Neural progenitor cell (in vitro differentiated cells): ENCODE results near the gene ARHGEF2. TPM values are rescaled to one million over a fixed set of nuclear protein-coding genes. Genes with fewer than 3 reads are reported as not detected.

ENCODE experiments used
- DNase-seq: peaks from one replicate; pipeline ENCODE4 v3.0.0-alpha.2; 2016; ENCODE audit warnings: low spot score
- H2AFZ ChIP-seq: fragments of 200-600 bp; sonication (generic); replicated peaks from 2 replicates; pipeline ENCODE4 v1.6.1; 2016; ENCODE audit warnings: antibody characterized with exemption
- H3F3A ChIP-seq: fragments of 200-600 bp; sonication (generic); 2 replicates; pipeline ENCODE4 v1.6.1; 2016; ENCODE audit warnings: antibody characterized with exemption, low read depth
- H3K27ac ChIP-seq: fragments of 200-600 bp; sonication (generic); 2 replicates; pipeline ENCODE4 v1.5.1; 2016; ENCODE audit warnings: mild to moderate bottlenecking
- H3K27me3 ChIP-seq: fragments of 200-600 bp; sonication (generic); 2 replicates; pipeline ENCODE4 v1.6.1; 2016; ENCODE audit warnings: mild to moderate bottlenecking, moderate library complexity
- H3K36me3 ChIP-seq: fragments of 200-600 bp; sonication (generic); 2 replicates; pipeline ENCODE4 v1.5.1; 2016
- H3K4me1 ChIP-seq: fragments of 200-600 bp; sonication (generic); 2 replicates; pipeline ENCODE4 v1.6.1; 2016; ENCODE audit warnings: mixed run types
- H3K4me2 ChIP-seq: fragments of 200-600 bp; sonication (generic); 2 replicates; pipeline ENCODE4 v1.6.1; 2016
- H3K4me3 ChIP-seq: fragments of 200-600 bp; sonication (generic); 2 replicates; pipeline ENCODE4 v1.5.1; 2016
- H3K79me2 ChIP-seq: fragments of 200-600 bp; sonication (generic); 2 replicates; pipeline ENCODE4 v1.6.1; 2016; ENCODE audit warnings: low read depth
- H3K9ac ChIP-seq: fragments of 200-600 bp; sonication (generic); 2 replicates; pipeline ENCODE4 v1.6.1; 2016
- H3K9me3 ChIP-seq: fragments of 200-600 bp; sonication (generic); 2 replicates; pipeline ENCODE4 v1.5.1; 2016; ENCODE audit warnings: low read depth
- H4K20me1 ChIP-seq: fragments of 200-600 bp; sonication (generic); 2 replicates; pipeline ENCODE4 v1.6.1; 2016; ENCODE audit warnings: low read depth
- H3K27ac Mint-ChIP-seq: 3 replicates; pipeline ENCODE4 v1.8.0; 2021; ENCODE audit warnings: mixed read lengths
- H3K27me3 Mint-ChIP-seq: 2 replicates; pipeline ENCODE4 v1.8.0; 2022; ENCODE audit warnings: low read depth, mild to moderate bottlenecking, inconsistent platforms, moderate library complexity, mixed read lengths; ENCODE audit not compliant: insufficient read depth
- H3K36me3 Mint-ChIP-seq: 3 replicates; pipeline ENCODE4 v1.8.0; 2021; ENCODE audit warnings: mixed read lengths
- H3K4me1 Mint-ChIP-seq: 3 replicates; pipeline ENCODE4 v1.8.0; 2021; ENCODE audit warnings: mixed read lengths
- H3K4me3 Mint-ChIP-seq: 3 replicates; pipeline ENCODE4 v1.8.0; 2021; ENCODE audit warnings: mild to moderate bottlenecking, moderate library complexity, mixed read lengths
- H3K9me3 Mint-ChIP-seq: 3 replicates; pipeline ENCODE4 v1.8.0; 2020; ENCODE audit warnings: mixed read lengths
- CTCF ChIP-seq: fragments of 200-600 bp; sonication (generic); IDR thresholded peaks from 2 replicates; pipeline ENCODE4 v1.5.1; 2017; ENCODE audit warnings: antibody characterized with exemption, mild to moderate bottlenecking
- EZH2 ChIP-seq: fragments of 200-600 bp; sonication (generic); IDR thresholded peaks from 2 replicates; pipeline ENCODE4 v1.6.1; 2017; ENCODE audit warnings: antibody characterized with exemption, mild to moderate bottlenecking, moderate library complexity
- EZH2phosphoT487 ChIP-seq: fragments of 200-600 bp; sonication (generic); IDR thresholded peaks from 2 replicates; pipeline ENCODE4 v1.6.1; 2017; ENCODE audit warnings: antibody characterized with exemption
- total RNA-seq: library from RNA; depleted of rRNA; stranded (reverse); fragments of >200 nt; gene quantifications from 2 replicates; pipeline ENCODE4 v1.2.3, GENCODE V29; 2015; ENCODE audit warnings: low replicate concordance

The ARHGEF2 gene
- total RNA-seq, 1 donor from 2014 or later = 79.7 TPM

DNA sequence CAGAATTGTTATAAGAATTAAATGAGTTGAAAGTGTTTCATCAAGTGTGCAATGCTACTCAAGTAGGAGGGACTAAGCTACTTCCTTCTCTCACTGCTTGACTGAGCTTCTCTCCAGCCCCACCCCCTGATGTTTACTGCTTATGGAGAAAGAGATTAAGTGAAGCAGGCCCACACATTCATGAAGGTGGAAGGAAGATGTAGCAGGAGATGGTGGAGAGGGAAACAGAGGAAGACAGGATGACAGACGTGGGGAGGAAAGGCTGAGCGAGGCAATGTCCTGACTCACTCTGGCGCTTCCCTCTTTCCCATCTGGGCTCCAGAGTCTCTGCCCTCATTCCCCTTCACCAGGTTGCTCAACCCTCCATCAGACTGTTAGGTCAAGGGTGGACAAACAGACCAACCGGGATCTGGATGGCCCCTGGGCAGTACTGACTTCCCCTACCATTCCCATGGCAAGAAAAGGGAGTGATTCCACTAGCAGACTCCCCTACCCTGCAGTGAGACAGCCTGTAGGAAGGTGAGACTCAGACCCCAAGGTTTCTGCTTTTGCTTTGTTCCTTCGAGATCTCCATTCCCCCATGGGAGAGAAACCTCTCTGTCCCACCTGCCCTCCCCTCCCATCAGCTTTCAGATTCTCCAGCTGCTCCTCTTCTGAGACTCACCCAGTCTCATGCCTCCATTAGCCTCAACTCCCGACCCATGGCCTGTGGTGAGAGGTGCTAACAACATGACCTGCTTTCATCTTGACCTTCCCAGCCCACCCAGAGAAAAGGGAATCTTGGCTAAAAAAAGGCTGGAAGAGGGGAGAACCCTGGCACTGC is 3.1 kb upstream of the ARHGEF2 start:
- peak overlapping the region; percentile 36 for H3K27ac Mint-ChIP-seq

DNA sequence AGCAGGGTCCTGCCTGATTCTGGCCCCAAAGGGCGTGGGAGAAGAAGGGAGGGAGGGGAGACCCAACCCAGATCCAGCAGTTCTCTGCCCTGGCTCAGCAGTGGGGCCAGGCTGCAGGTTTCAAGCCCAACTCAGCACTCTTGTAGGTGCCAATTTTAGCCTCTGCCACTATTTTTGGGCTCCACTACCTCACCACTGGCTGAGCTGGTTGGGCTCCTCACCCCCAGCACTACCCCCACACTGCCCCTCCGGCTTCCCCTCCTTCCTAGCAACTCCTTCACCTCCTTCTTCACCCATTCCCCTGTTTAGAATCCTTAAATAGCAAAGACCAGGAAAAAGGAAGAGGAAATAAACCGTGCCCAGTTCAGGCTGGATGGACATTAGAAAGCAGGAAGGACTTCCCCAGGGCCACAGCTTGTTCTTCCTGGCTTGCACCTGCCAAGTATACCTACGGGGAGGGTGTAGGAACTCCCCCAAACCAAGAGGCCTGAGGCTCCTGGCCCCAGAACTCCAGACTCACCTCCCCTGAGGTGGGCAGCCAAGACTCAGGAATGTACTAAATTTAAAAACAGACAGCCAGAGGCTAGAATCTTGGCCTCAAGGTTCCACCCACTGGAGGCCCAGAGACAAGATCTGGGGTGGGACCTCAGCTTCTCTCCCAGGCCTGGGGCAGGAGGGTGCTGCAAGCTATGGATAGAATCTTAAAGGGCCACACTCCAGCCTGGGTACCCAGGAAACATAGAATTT is 1.4 kb upstream of the ARHGEF2 start:
- H3K4me1 ChIP-seq = peaks cover 43% of the 10 kb centered on the region
- H2AFZ ChIP-seq = no peak overlapping the region
- H3K9me3 ChIP-seq = no peaks in the 10 kb centered on the region
- peak overlapping the region; percentile 97 for H3K4me3 ChIP-seq
- H3K27ac Mint-ChIP-seq = peak overlapping the region; percentile 87
- peak overlapping the region; percentile 92 for H3K4me3 Mint-ChIP-seq
- no peaks in the 10 kb centered on the region for H3K27me3 ChIP-seq
- H3K27me3 Mint-ChIP-seq = peaks cover 3% of the 10 kb centered on the region
- H3F3A ChIP-seq = peaks cover 61% of the 10 kb centered on the region
- TF ChIP-seq EZH2 (no peak), CTCF (no peak), EZH2phosphoT487 (no peak)
- peaks cover 48% of the 10 kb centered on the region for H3K79me2 ChIP-seq
- peaks cover 25% of the 10 kb centered on the region for H4K20me1 ChIP-seq
- H3K9me3 Mint-ChIP-seq = no peaks in the 10 kb centered on the region
- no peak overlapping the region for H3K9ac ChIP-seq
- no peaks in the 10 kb centered on the region for H3K36me3 Mint-ChIP-seq
- peak overlapping the region; percentile 92 for H3K27ac ChIP-seq
- no peaks in the 10 kb centered on the region for H3K36me3 ChIP-seq
- DNase-seq = no peak
- H3K4me2 ChIP-seq = peak overlapping the region; percentile 100
- peaks cover 61% of the 10 kb centered on the region for H3K4me1 Mint-ChIP-seq

More for the DNA sequence above, 3.1 kb upstream of the ARHGEF2 start:
- H4K20me1 ChIP-seq = peaks cover 8% of the 10 kb centered on the region
- H3K36me3 Mint-ChIP-seq = no peaks in the 10 kb centered on the region
- peaks cover 44% of the 10 kb centered on the region for H3K4me1 Mint-ChIP-seq
- no peak overlapping the region for H3K4me2 ChIP-seq
- no peak overlapping the region for H3K9ac ChIP-seq
- peaks cover 48% of the 10 kb centered on the region for H3F3A ChIP-seq
- peaks cover 33% of the 10 kb centered on the region for H3K4me1 ChIP-seq
- peaks cover 3% of the 10 kb centered on the region for H3K27me3 Mint-ChIP-seq
- no peak overlapping the region for H3K27ac ChIP-seq
- no peaks in the 10 kb centered on the region for H3K27me3 ChIP-seq
- H3K79me2 ChIP-seq = peaks cover 31% of the 10 kb centered on the region
- H3K36me3 ChIP-seq = no peaks in the 10 kb centered on the region
- no peak for DNase-seq
- H3K9me3 Mint-ChIP-seq = no peaks in the 10 kb centered on the region
- H3K9me3 ChIP-seq = no peaks in the 10 kb centered on the region
- H3K4me3 Mint-ChIP-seq = no peak overlapping the region
- H2AFZ ChIP-seq = no peak overlapping the region
- no peak for TF ChIP-seq CTCF
- TF ChIP-seq EZH2 = no peak
- TF ChIP-seq EZH2phosphoT487 = no peak
- no peak overlapping the region for H3K4me3 ChIP-seq

DNA sequence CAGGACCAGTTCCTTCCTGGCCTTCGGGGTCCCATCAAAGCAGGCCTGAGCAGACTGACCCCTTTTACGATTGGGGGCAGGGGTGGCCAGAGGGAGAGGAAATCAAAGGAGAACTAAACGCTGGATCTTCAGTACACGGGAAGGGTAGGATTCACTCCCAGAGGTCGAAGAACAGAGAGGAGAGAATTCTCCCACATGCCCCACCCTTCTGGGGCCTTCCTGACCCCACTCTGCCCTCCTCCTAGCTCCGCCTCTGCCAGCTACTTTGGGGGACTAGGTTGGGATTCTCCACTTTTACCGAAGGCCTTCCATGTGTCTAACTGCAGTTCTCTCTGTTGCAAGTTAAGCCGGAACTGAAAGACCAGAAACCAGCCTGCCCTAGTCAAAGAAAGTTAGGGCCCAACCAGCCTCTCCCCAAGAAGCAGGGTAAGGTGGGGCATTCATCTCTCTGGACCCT is 654 bp upstream of the ARHGEF2 start:
- H3K36me3 Mint-ChIP-seq = no peaks in the 10 kb centered on the region
- H3K27me3 Mint-ChIP-seq = peaks cover 3% of the 10 kb centered on the region
- no peaks in the 10 kb centered on the region for H3K36me3 ChIP-seq
- H3F3A ChIP-seq = peaks cover 53% of the 10 kb centered on the region
- H3K27ac Mint-ChIP-seq = peak overlapping the region; percentile 87
- peak overlapping the region; percentile 97 for H3K4me3 ChIP-seq
- peaks cover 43% of the 10 kb centered on the region for H3K4me1 ChIP-seq
- peak overlapping the region; percentile 92 for H3K4me3 Mint-ChIP-seq
- peak overlapping the region; percentile 100 for H3K4me2 ChIP-seq
- no peaks in the 10 kb centered on the region for H3K27me3 ChIP-seq
- TF ChIP-seq CTCF (no peak), EZH2 (no peak), EZH2phosphoT487 (no peak)
- H3K9ac ChIP-seq = no peak overlapping the region
- H3K79me2 ChIP-seq = peaks cover 56% of the 10 kb centered on the region
- H3K27ac ChIP-seq = peak overlapping the region; percentile 92
- no peak for DNase-seq
- H3K9me3 ChIP-seq = no peaks in the 10 kb centered on the region
- no peaks in the 10 kb centered on the region for H3K9me3 Mint-ChIP-seq
- peak overlapping the region; percentile 17 for H2AFZ ChIP-seq
- peaks cover 66% of the 10 kb centered on the region for H3K4me1 Mint-ChIP-seq
- H4K20me1 ChIP-seq = peaks cover 32% of the 10 kb centered on the region
